Measurements from ENCODE around the gene CXCR4. TPM values are rescaled to one million over a fixed set of nuclear protein-coding genes. Genes with fewer than 3 reads are reported as not detected.
"Not testable (repeated sequence)": the region's sequence is repeated elsewhere in the genome, so short reads cannot be mapped to it uniquely, and the experiment has no call there.

Gene CXCR4
- polyA plus RNA-seq, 4 donors: 4.5 to 24.8 (median 8.5) TPM

- no peak for DNase-seq
- FAIRE-seq: no peak
- WGBS, 3 donors: 66 to 76% (median 68%) methylated on average over 7 of the region's 7 CpGs
- Histone ChIP-seq H3K27ac (ENCODE audit: low read depth in 1 of 3, low read length in 2 of 3) (no peak overlapping the region), H3K36me3 (ENCODE audit: control insufficient read depth in 3 of 3, insufficient read depth in 2 of 3, low read depth in 1 of 3, low read length in 3 of 3) (no peaks in the 10 kb centered on the region), H3K4me1 (ENCODE audit: control insufficient read depth in 3 of 3, insufficient read depth in 2 of 3, low read depth in 1 of 3, low read length in 2 of 3) (no peaks in the 10 kb centered on the region), H3K27me3 (ENCODE audit: control insufficient read depth in 3 of 3, insufficient read depth in 3 of 3, low read length in 3 of 3) (peaks cover 0 to 6% (median 0%) of the 10 kb centered on the region in 3 donors), H3K4me3 (ENCODE audit: low read depth in 1 of 3, low read length in 3 of 3) (no peak overlapping the region), H3K9me3 (ENCODE audit: control insufficient read depth in 2 of 2, insufficient read depth in 1 of 2, low read depth in 1 of 2, low read length in 1 of 2) (no peaks in the 10 kb centered on the region)
These were observed 11.4 kb downstream of the CXCR4 start for GRCh38 chr2:136106505-136106904.

DNA sequence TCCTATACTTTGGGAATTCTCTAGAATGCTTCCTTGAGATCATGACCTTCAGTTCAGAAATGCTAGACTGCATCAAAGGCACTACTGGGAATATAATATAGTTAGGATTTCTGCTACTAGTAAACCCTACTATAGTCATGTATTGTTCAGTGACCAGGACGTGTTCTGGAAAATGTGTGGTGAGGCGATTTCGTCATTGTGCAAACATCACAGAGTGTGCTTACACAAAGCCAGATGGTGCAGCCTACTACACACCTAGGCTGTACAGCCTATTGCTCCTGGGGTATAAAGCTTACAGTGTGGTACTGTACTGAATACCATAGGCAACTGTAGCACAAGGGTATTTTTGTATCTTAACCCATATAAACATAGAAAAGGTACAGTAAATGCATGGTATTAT is 13.0 kb downstream of the CXCR4 start:
- no peaks in the 10 kb centered on the region for H3K36me3 ChIP-seq (ENCODE audit: control insufficient read depth in 3 of 3, insufficient read depth in 2 of 3, low read depth in 1 of 3, low read length in 3 of 3)

DNA sequence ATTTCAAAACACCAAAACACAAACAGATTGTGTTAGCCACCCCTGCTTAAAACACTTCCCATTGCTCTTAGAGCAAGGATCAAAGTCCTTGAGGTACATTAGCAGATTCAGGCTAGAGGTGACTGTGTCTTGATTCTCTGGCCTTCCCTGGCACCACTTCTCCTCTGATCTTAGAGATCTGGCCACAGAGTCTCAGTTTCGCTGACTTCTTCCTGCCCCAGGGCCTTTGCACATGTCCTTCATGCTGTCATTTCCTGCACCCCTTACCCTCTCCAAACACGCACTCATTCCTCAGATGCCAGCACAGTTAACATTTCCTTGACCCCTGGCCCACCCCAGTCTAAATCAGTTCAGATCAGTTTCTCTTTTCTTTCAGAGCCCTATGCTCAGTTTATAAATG is 16.9 kb downstream of the CXCR4 start:
- H3K4me1 ChIP-seq (ENCODE audit: control insufficient read depth in 3 of 3, insufficient read depth in 2 of 3, low read depth in 1 of 3, low read length in 2 of 3): no peaks in the 10 kb centered on the region
- no peaks in the 10 kb centered on the region for H3K27me3 ChIP-seq (ENCODE audit: control insufficient read depth in 3 of 3, insufficient read depth in 3 of 3, low read length in 3 of 3)
- H3K4me3 ChIP-seq (ENCODE audit: low read depth in 1 of 3, low read length in 3 of 3): no peak overlapping the region
- no peak for FAIRE-seq
- 82 to 92% (median 84%) methylated on average over 2 of the region's 2 CpGs for WGBS, 3 donors
- no peak overlapping the region for H3K27ac ChIP-seq (ENCODE audit: low read depth in 1 of 3, low read length in 2 of 3)
- DNase-seq: no peak
- no peaks in the 10 kb centered on the region for H3K36me3 ChIP-seq (ENCODE audit: control insufficient read depth in 3 of 3, insufficient read depth in 2 of 3, low read depth in 1 of 3, low read length in 3 of 3)
- H3K9me3 ChIP-seq (ENCODE audit: control insufficient read depth in 2 of 2, insufficient read depth in 1 of 2, low read depth in 1 of 2, low read length in 1 of 2): no peaks in the 10 kb centered on the region

More for the DNA sequence above, 13.0 kb downstream of the CXCR4 start:
- DNase-seq (no peak), FAIRE-seq (no peak)
- no peaks in the 10 kb centered on the region for H3K4me1 ChIP-seq (ENCODE audit: control insufficient read depth in 3 of 3, insufficient read depth in 2 of 3, low read depth in 1 of 3, low read length in 2 of 3)
- H3K27ac ChIP-seq (ENCODE audit: low read depth in 1 of 3, low read length in 2 of 3): no peak overlapping the region
- no peaks in the 10 kb centered on the region for H3K9me3 ChIP-seq (ENCODE audit: control insufficient read depth in 2 of 2, insufficient read depth in 1 of 2, low read depth in 1 of 2, low read length in 1 of 2)
- no peak overlapping the region for H3K4me3 ChIP-seq (ENCODE audit: low read depth in 1 of 3, low read length in 3 of 3)
- H3K27me3 ChIP-seq (ENCODE audit: control insufficient read depth in 3 of 3, insufficient read depth in 3 of 3, low read length in 3 of 3): no peaks in the 10 kb centered on the region
- 66 to 82% (median 79%) methylated on average over 3 of the region's 3 CpGs for WGBS, 3 donors

GRCh38 chr2:136098441-136098840 is 19.5 kb downstream of the CXCR4 start:
- 85 to 93% (median 92%) methylated on average over 4 of the region's 4 CpGs for WGBS, 3 donors
- Histone ChIP-seq H3K4me3 (ENCODE audit: low read depth in 1 of 3, low read length in 3 of 3) (no peak overlapping the region), H3K4me1 (ENCODE audit: control insufficient read depth in 3 of 3, insufficient read depth in 2 of 3, low read depth in 1 of 3, low read length in 2 of 3) (no peaks in the 10 kb centered on the region), H3K36me3 (ENCODE audit: control insufficient read depth in 3 of 3, insufficient read depth in 2 of 3, low read depth in 1 of 3, low read length in 3 of 3) (no peaks in the 10 kb centered on the region), H3K27me3 (ENCODE audit: control insufficient read depth in 3 of 3, insufficient read depth in 3 of 3, low read length in 3 of 3) (no peaks in the 10 kb centered on the region), H3K27ac (ENCODE audit: low read depth in 1 of 3, low read length in 2 of 3) (no peak overlapping the region), H3K9me3 (ENCODE audit: control insufficient read depth in 2 of 2, insufficient read depth in 1 of 2, low read depth in 1 of 2, low read length in 1 of 2) (no peaks in the 10 kb centered on the region)
- DNase-seq (no peak), FAIRE-seq (no peak)

- WGBS, 3 donors: 59 to 67% (median 62%) methylated on average over 3 of the region's 3 CpGs
- H3K27me3 ChIP-seq (ENCODE audit: control insufficient read depth in 3 of 3, insufficient read depth in 3 of 3, low read length in 3 of 3): peaks cover 0 to 2% (median 0%) of the 10 kb centered on the region in 3 donors
- H3K4me1 ChIP-seq (ENCODE audit: control insufficient read depth in 3 of 3, insufficient read depth in 2 of 3, low read depth in 1 of 3, low read length in 2 of 3): no peaks in the 10 kb centered on the region
- H3K27ac ChIP-seq (ENCODE audit: low read depth in 1 of 3, low read length in 2 of 3): no peak overlapping the region
- no peaks in the 10 kb centered on the region for H3K36me3 ChIP-seq (ENCODE audit: control insufficient read depth in 3 of 3, insufficient read depth in 2 of 3, low read depth in 1 of 3, low read length in 3 of 3)
- FAIRE-seq (no peak), DNase-seq (no peak)
- H3K9me3 ChIP-seq (ENCODE audit: control insufficient read depth in 2 of 2, insufficient read depth in 1 of 2, low read depth in 1 of 2, low read length in 1 of 2): no peaks in the 10 kb centered on the region
- no peak overlapping the region for H3K4me3 ChIP-seq (ENCODE audit: low read depth in 1 of 3, low read length in 3 of 3)
These were observed 24.4 kb downstream of the CXCR4 start for GRCh38 chr2:136093583-136093982.

- H3K4me3 ChIP-seq (ENCODE audit: low read depth in 1 of 3, low read length in 3 of 3): no peak overlapping the region
- H3K4me1 ChIP-seq (ENCODE audit: control insufficient read depth in 3 of 3, insufficient read depth in 2 of 3, low read depth in 1 of 3, low read length in 2 of 3): no peaks in the 10 kb centered on the region
- WGBS, 3 donors: 40 to 52% (median 46%) methylated on average over 1 of the region's 1 CpG
- H3K36me3 ChIP-seq (ENCODE audit: control insufficient read depth in 3 of 3, insufficient read depth in 2 of 3, low read depth in 1 of 3, low read length in 3 of 3): no peaks in the 10 kb centered on the region
- no peak overlapping the region for H3K27ac ChIP-seq (ENCODE audit: low read depth in 1 of 3, low read length in 2 of 3)
- DNase-seq: no peak
- H3K9me3 ChIP-seq (ENCODE audit: control insufficient read depth in 2 of 2, insufficient read depth in 1 of 2, low read depth in 1 of 2, low read length in 1 of 2): no peaks in the 10 kb centered on the region
- no peak for FAIRE-seq
- H3K27me3 ChIP-seq (ENCODE audit: control insufficient read depth in 3 of 3, insufficient read depth in 3 of 3, low read length in 3 of 3): peaks cover 0 to 2% (median 0%) of the 10 kb centered on the region in 3 donors
These were observed 26.1 kb downstream of the CXCR4 start for GRCh38 chr2:136091899-136092298.

DNA sequence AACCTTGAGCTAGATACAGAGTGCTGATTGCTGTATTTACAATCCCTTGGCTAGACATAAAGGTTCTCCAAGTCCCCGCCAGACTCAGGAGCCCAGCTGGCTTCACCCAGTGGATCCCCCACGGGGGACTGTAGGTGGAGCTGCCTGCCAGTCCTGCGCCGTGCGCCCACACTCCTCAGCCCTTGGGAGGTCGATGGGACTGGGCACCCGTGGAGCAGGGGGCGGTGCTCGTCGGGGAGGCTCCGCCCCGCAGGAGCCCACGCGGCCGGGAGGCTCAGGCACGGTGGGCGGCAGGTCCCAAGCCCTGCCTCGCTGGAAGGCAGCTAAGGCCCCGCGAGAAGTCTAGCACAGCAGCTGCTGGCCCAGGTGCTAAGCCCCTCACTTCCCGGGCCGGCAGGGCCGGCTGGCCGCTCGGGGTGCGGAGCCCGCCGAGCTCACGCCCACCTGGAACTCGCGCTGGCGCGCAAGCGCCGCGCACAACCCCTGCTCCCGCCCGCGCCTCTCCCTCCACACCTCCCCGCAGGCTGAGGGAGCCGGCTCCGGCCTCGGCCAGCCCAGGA is 30.0 kb downstream of the CXCR4 start:
- not testable (repeated sequence) for H3K27ac ChIP-seq (ENCODE audit: low read depth in 1 of 3, low read length in 2 of 3); FAIRE-seq; H3K36me3 ChIP-seq (ENCODE audit: control insufficient read depth in 3 of 3, insufficient read depth in 2 of 3, low read depth in 1 of 3, low read length in 3 of 3); H3K4me3 ChIP-seq (ENCODE audit: low read depth in 1 of 3, low read length in 3 of 3); H3K27me3 ChIP-seq (ENCODE audit: control insufficient read depth in 3 of 3, insufficient read depth in 3 of 3, low read length in 3 of 3); H3K9me3 ChIP-seq (ENCODE audit: control insufficient read depth in 2 of 2, insufficient read depth in 1 of 2, low read depth in 1 of 2, low read length in 1 of 2); DNase-seq; H3K4me1 ChIP-seq (ENCODE audit: control insufficient read depth in 3 of 3, insufficient read depth in 2 of 3, low read depth in 1 of 3, low read length in 2 of 3)
- 93 to 94% (median 93%) methylated on average over 36 to 43 of the region's 43 CpGs for WGBS, 3 donors

- WGBS, 3 donors: 70 to 82% (median 73%) methylated on average over 4 of the region's 4 CpGs
- Histone ChIP-seq H3K36me3 (ENCODE audit: control insufficient read depth in 3 of 3, insufficient read depth in 2 of 3, low read depth in 1 of 3, low read length in 3 of 3) (no peaks in the 10 kb centered on the region), H3K27ac (ENCODE audit: low read depth in 1 of 3, low read length in 2 of 3) (no peak overlapping the region), H3K27me3 (ENCODE audit: control insufficient read depth in 3 of 3, insufficient read depth in 3 of 3, low read length in 3 of 3) (no peaks in the 10 kb centered on the region), H3K9me3 (ENCODE audit: control insufficient read depth in 2 of 2, insufficient read depth in 1 of 2, low read depth in 1 of 2, low read length in 1 of 2) (no peaks in the 10 kb centered on the region), H3K4me3 (ENCODE audit: low read depth in 1 of 3, low read length in 3 of 3) (no peak overlapping the region), H3K4me1 (ENCODE audit: control insufficient read depth in 3 of 3, insufficient read depth in 2 of 3, low read depth in 1 of 3, low read length in 2 of 3) (no peaks in the 10 kb centered on the region)
- no peak for FAIRE-seq
- no peak for DNase-seq
These were observed 31.5 kb downstream of the CXCR4 start for GRCh38 chr2:136086253-136087016.
